HepG2 (cell line): Measurements from ENCODE around the gene DYNC2LI1. TPM values are rescaled to one million over a fixed set of nuclear protein-coding genes. Genes with fewer than 3 reads are reported as not detected.

ENCODE experiments used
- BRCA1 ChIP-seq: sonication (generic); formaldehyde crosslinking; IDR thresholded peaks from 2 replicates; pipeline ENCODE4 v1.4.0; 2020; ENCODE audit warnings: missing genetic modification reagents
- CSRNP1 ChIP-seq: sonication (generic); formaldehyde crosslinking; IDR thresholded peaks from 2 replicates; pipeline ENCODE4 v1.8.1; 2023; ENCODE audit warnings: mild to moderate bottlenecking, missing genetic modification reagents
- DDIT3 ChIP-seq: sonication (generic); formaldehyde crosslinking; IDR thresholded peaks from 2 replicates; pipeline ENCODE4 v1.4.0; 2020; ENCODE audit warnings: mild to moderate bottlenecking, missing genetic modification reagents
- FOXA1 ChIP-seq, 2 experiments: fragments of 450-650 bp in 1 of 2; sonication (generic) in 1 of 2; formaldehyde crosslinking in 1 of 2; IDR thresholded peaks; 2 replicates each; pipeline versions ENCODE4 v1.4.0 to v1.6.1; 2016 to 2020; ENCODE audit warnings: missing genetic modification reagents in 1 of 2
- MEIS1 ChIP-seq: sonication (generic); formaldehyde crosslinking; IDR thresholded peaks from 2 replicates; pipeline ENCODE4 v1.9.0; 2021; ENCODE audit warnings: mild to moderate bottlenecking, missing genetic modification reagents, moderate library complexity, borderline replicate concordance
- MTA3 ChIP-seq: sonication (generic); formaldehyde crosslinking; IDR thresholded peaks from 2 replicates; pipeline ENCODE4 v1.4.0; 2020; ENCODE audit warnings: missing genetic modification reagents
- MTF2 ChIP-seq: sonication (generic); formaldehyde crosslinking; IDR thresholded peaks from 2 replicates; pipeline ENCODE4 v1.5.0; 2020; ENCODE audit warnings: missing genetic modification reagents, borderline replicate concordance
- MXI1 ChIP-seq: IDR thresholded peaks from 3 replicates; pipeline ENCODE4 v1.6.1; 2012; ENCODE audit warnings: low read depth, low read length, inconsistent platforms, borderline replicate concordance
- MZF1 ChIP-seq: sonication (generic); formaldehyde crosslinking; IDR thresholded peaks from 2 replicates; pipeline ENCODE4 v1.8.1; 2023; ENCODE audit warnings: mild to moderate bottlenecking, missing genetic modification reagents, borderline replicate concordance
- NR2F6 ChIP-seq, 2 experiments: IDR thresholded peaks; 2 replicates each; pipeline ENCODE4 v1.6.1; 2016; ENCODE audit warnings: antibody characterized with exemption in 1 of 2, mild to moderate bottlenecking in 1 of 2
- ONECUT2 ChIP-seq: sonication (generic); formaldehyde crosslinking; IDR thresholded peaks from 2 replicates; pipeline ENCODE4 v1.4.0; 2020; ENCODE audit warnings: missing genetic modification reagents
- SKI ChIP-seq: fragments of 450-650 bp; IDR thresholded peaks from one replicate; pipeline ENCODE4 v1.6.1; 2018; ENCODE audit warnings: mild to moderate bottlenecking; ENCODE audit not compliant: partially characterized antibody
- TRIM24 ChIP-seq: sonication (generic); formaldehyde crosslinking; IDR thresholded peaks from 2 replicates; pipeline ENCODE4 v1.8.0; 2022; ENCODE audit warnings: mild to moderate bottlenecking, missing genetic modification reagents
- YEATS4 ChIP-seq: sonication (generic); formaldehyde crosslinking; IDR thresholded peaks from 2 replicates; pipeline ENCODE4 v1.4.0; 2020; ENCODE audit warnings: missing genetic modification reagents, borderline replicate concordance
- ZFP1 ChIP-seq: IDR thresholded peaks from 2 replicates; pipeline ENCODE4 v1.6.1; 2016
- ZHX2 ChIP-seq, 2 experiments: sonication (generic) in 1 of 2; formaldehyde crosslinking in 1 of 2; IDR thresholded peaks; 2 replicates each; pipeline versions ENCODE4 v1.6.1 to v1.9.0; 2014 to 2022; ENCODE audit warnings: antibody characterized with exemption in 1 of 2, borderline replicate concordance in 1 of 2, inconsistent platforms in 1 of 2, low read depth in 1 of 2, missing genetic modification reagents in 1 of 2
- ZNF576 ChIP-seq: sonication (generic); formaldehyde crosslinking; IDR thresholded peaks from 2 replicates; pipeline ENCODE4 v1.4.0; 2020; ENCODE audit warnings: mild to moderate bottlenecking, missing genetic modification reagents
- ZNF652 ChIP-seq: IDR thresholded peaks from 2 replicates; pipeline ENCODE4 v1.6.1; 2016; ENCODE audit warnings: low read depth, borderline replicate concordance
- ZNF674 ChIP-seq: sonication (generic); formaldehyde crosslinking; IDR thresholded peaks from 2 replicates; pipeline ENCODE4 v1.5.0; 2020; ENCODE audit warnings: low read depth, mild to moderate bottlenecking, missing genetic modification reagents
- ZNF737 ChIP-seq: sonication (generic); formaldehyde crosslinking; IDR thresholded peaks from 2 replicates; pipeline ENCODE4 v1.5.0; 2020; ENCODE audit warnings: missing genetic modification reagents, mild to moderate bottlenecking, borderline replicate concordance
- ZNF879 ChIP-seq: sonication (generic); formaldehyde crosslinking; IDR thresholded peaks from 2 replicates; pipeline ENCODE4 v1.8.1; 2023; ENCODE audit warnings: missing genetic modification reagents
- ZSCAN25 ChIP-seq: sonication (generic); formaldehyde crosslinking; IDR thresholded peaks from 2 replicates; pipeline ENCODE4 v1.8.0; 2022; ENCODE audit warnings: mild to moderate bottlenecking, missing genetic modification reagents
- polyA plus RNA-seq, 8 experiments: library from polyadenylated mRNA; depleted of rRNA in 3 of 8; stranded (reverse) in 7 of 8; unstranded in 1 of 8; fragments of >200 nt; fragmentation: Illumina TruSeq in 4 of 8; extraction: Trizol in 4 of 8; gene quantifications; 2 replicates each; pipeline versions ENCODE4 v1.2.1 to v1.2.3, GENCODE V29; 2011 to 2016; ENCODE audit warnings: low read depth in 4 of 8, missing spikeins in 1 of 8, mixed read lengths in 1 of 8; ENCODE audit not compliant: insufficient read depth in 1 of 8
- total RNA-seq, 5 experiments: library from RNA; depleted of rRNA; stranded (reverse); fragments of >200 nt; fragmentation: Illumina TruSeq; extraction: Trizol; gene quantifications; 2 replicates each; pipeline ENCODE4 v1.2.3, GENCODE V29; 2016; ENCODE audit warnings: low read depth in 1 of 5

The DYNC2LI1 gene
- total and polyA plus RNA-seq, 2 of the 13 experiments (the other 11 are each of a cell fraction or from before 2014, with no cell fraction given): 16.9 to 23.2 TPM

- TF ChIP-seq ZHX2 (IDR thresholded peaks at IDR 0.05; ENCODE audit: low read depth) (peak; percentile 78), ZHX2 (CRISPR knock-in tag; IDR thresholded peaks at IDR 0.05; ENCODE audit: borderline replicate concordance) (no peak), ZNF674 (CRISPR knock-in tag) (no peak), YEATS4 (CRISPR knock-in tag) (peak; percentile 37; the same call in 1 of the 2 replicates), MEIS1 (0 out of 2 replicates have a peak, but pooled peaks have one; percentile 70), ZNF576 (no peak), ZNF879 (CRISPR knock-in tag) (no peak), SKI (no peak), MTF2 (0 out of 2 replicates have a peak, but pooled peaks have one; percentile 58), FOXA1 (IDR thresholded peaks at IDR 0.05) (no peak), FOXA1 (CRISPR knock-in tag; IDR thresholded peaks at IDR 0.05) (peak; percentile 24; the same call in 1 of the 2 replicates), CSRNP1 (CRISPR knock-in tag) (0 out of 2 replicates have a peak, but pooled peaks have one; percentile 60), ZSCAN25 (CRISPR knock-in tag) (0 out of 2 replicates have a peak, but pooled peaks have one; percentile 18), MTA3 (CRISPR knock-in tag) (no peak), TRIM24 (CRISPR knock-in tag) (no peak), NR2F6 (IDR thresholded peaks at IDR 0.05) (no peak), NR2F6 (CRISPR knock-in tag; IDR thresholded peaks at IDR 0.05) (no peak), MZF1 (CRISPR knock-in tag) (no peak), BRCA1 (CRISPR knock-in tag) (no peak), ZFP1 (CRISPR knock-in tag) (0 out of 2 replicates have a peak, but pooled peaks have one; percentile 22), ONECUT2 (CRISPR knock-in tag) (no peak), MXI1 (peak; percentile 97; the same call in 2 of the 3 replicates), ZNF737 (CRISPR knock-in tag) (no peak), ZNF652 (CRISPR knock-in tag) (no peak), DDIT3 (no peak)
These were observed at the start of gene DYNC2LI1 (continued) for GRCh38 chr2:43773876-43774613.
